Ishikawa (cell line): ENCODE data around the gene MYLK4.

Experiments used
- CEBPB ChIP-seq: IDR thresholded peaks from 2 replicates; pipeline ENCODE4 v1.6.1; 2012
- CREB1 ChIP-seq: IDR thresholded peaks from 2 replicates; pipeline ENCODE4 v1.6.1; 2012; ENCODE audit warnings: low read depth
- EGR1 ChIP-seq: IDR thresholded peaks from 2 replicates; pipeline ENCODE4 v1.6.1; 2012
- EP300 ChIP-seq: IDR thresholded peaks from 2 replicates; pipeline ENCODE4 v1.6.1; 2012; ENCODE audit warnings: borderline replicate concordance
- FOXM1 ChIP-seq: IDR thresholded peaks from 2 replicates; pipeline ENCODE4 v1.6.1; 2012; ENCODE audit warnings: low read depth, borderline replicate concordance
- MAX ChIP-seq: IDR thresholded peaks from 2 replicates; pipeline ENCODE4 v1.6.1; 2012
- NFIC ChIP-seq: IDR thresholded peaks from 2 replicates; pipeline ENCODE4 v1.6.1; 2012
- RAD21 ChIP-seq: IDR thresholded peaks from 2 replicates; pipeline ENCODE4 v1.6.1; 2012; ENCODE audit warnings: low read depth
- REST ChIP-seq: IDR thresholded peaks from 2 replicates; pipeline ENCODE4 v1.6.1; 2012; ENCODE audit warnings: low read depth, mild to moderate bottlenecking
- TAF1 ChIP-seq: IDR thresholded peaks from 2 replicates; pipeline ENCODE4 v1.6.1; 2012; ENCODE audit warnings: low read depth, mild to moderate bottlenecking
- TCF12 ChIP-seq: IDR thresholded peaks from 2 replicates; pipeline ENCODE4 v1.6.1; 2012; ENCODE audit warnings: low read depth
- TEAD4 ChIP-seq: IDR thresholded peaks from 2 replicates; pipeline ENCODE4 v1.6.1; 2012
- USF1 ChIP-seq: IDR thresholded peaks from 2 replicates; pipeline ENCODE4 v1.6.1; 2012
- YY1 ChIP-seq: IDR thresholded peaks from 2 replicates; pipeline ENCODE4 v1.6.1; 2012; ENCODE audit warnings: low read depth
- ZBTB7A ChIP-seq: IDR thresholded peaks from 2 replicates; pipeline ENCODE4 v1.6.1; 2012; ENCODE audit warnings: low read depth

Gene MYLK4

GRCh38 chr6:2739335-2739734 is 11.4 kb downstream of the MYLK4 start:
- no peak for TF ChIP-seq TAF1

- TF ChIP-seq TCF12 (no peak), RAD21 (peak; percentile 83)
Observed at GRCh38 chr6:2738373-2738979, 12.2 kb downstream of the MYLK4 start.

- no peak for TF ChIP-seq ZBTB7A
- TF ChIP-seq CREB1: no peak
- TF ChIP-seq REST: no peak
- TF ChIP-seq NFIC: no peak
- TF ChIP-seq FOXM1: no peak
Observed at GRCh38 chr6:2737885-2738284, 12.8 kb downstream of the MYLK4 start.

- TF ChIP-seq FOXM1 (no peak), REST (no peak), CEBPB (no peak), CREB1 (no peak), ZBTB7A (no peak), TEAD4 (no peak), EP300 (no peak), USF1 (no peak), TCF12 (no peak), NFIC (no peak), RAD21 (no peak)
Observed at GRCh38 chr6:2734488-2735166, 16.1 kb downstream of the MYLK4 start.

GRCh38 chr6:2733736-2734480 is 16.8 kb downstream of the MYLK4 start:
- TF ChIP-seq TCF12: no peak
- no peak for TF ChIP-seq CREB1
- no peak for TF ChIP-seq MAX
- TF ChIP-seq YY1: no peak
- TF ChIP-seq RAD21: no peak
- TF ChIP-seq EP300: no peak
- no peak for TF ChIP-seq REST
- TF ChIP-seq CEBPB: no peak
- TF ChIP-seq USF1: no peak
- TF ChIP-seq TEAD4: no peak
- TF ChIP-seq EGR1: no peak
- TF ChIP-seq NFIC: no peak
- TF ChIP-seq TAF1: no peak
